ENCODE results near the gene PLXDC1.

Gene PLXDC1

GRCh38 chr17:39062846-39063680 is 88.4 kb downstream of the PLXDC1 start:
- TF ChIP-seq REST (IDR thresholded peaks at IDR 0.05; ENCODE audit: low read depth) (no peak), ZBTB7A (IDR thresholded peaks at IDR 0.05; ENCODE audit: low read depth) (no peak), EP300 (IDR thresholded peaks at IDR 0.05; ENCODE audit: borderline replicate concordance) (no peak), YY1 (IDR thresholded peaks at IDR 0.05; ENCODE audit: low read depth) (no peak), FOXM1 (IDR thresholded peaks at IDR 0.05; ENCODE audit: borderline replicate concordance, low read depth) (no peak), RAD21 (IDR thresholded peaks at IDR 0.05; ENCODE audit: low read depth) (no peak), TEAD4 (IDR thresholded peaks at IDR 0.05) (no peak), NFIC (IDR thresholded peaks at IDR 0.05) (no peak), TAF1 (IDR thresholded peaks at IDR 0.05; ENCODE audit: low read depth) (no peak), TCF12 (IDR thresholded peaks at IDR 0.05; ENCODE audit: low read depth) (no peak), USF1 (IDR thresholded peaks at IDR 0.05) (no peak)

GRCh38 chr17:39058524-39058923 is 92.9 kb downstream of the PLXDC1 start:
- TF ChIP-seq EGR1 (IDR thresholded peaks at IDR 0.05) (no peak), CEBPB (IDR thresholded peaks at IDR 0.05) (no peak), FOXM1 (IDR thresholded peaks at IDR 0.05; ENCODE audit: borderline replicate concordance, low read depth) (no peak), EP300 (IDR thresholded peaks at IDR 0.05; ENCODE audit: borderline replicate concordance) (no peak), NFIC (IDR thresholded peaks at IDR 0.05) (no peak), REST (IDR thresholded peaks at IDR 0.05; ENCODE audit: low read depth) (no peak), YY1 (IDR thresholded peaks at IDR 0.05; ENCODE audit: low read depth) (no peak), TAF1 (IDR thresholded peaks at IDR 0.05; ENCODE audit: low read depth) (no peak), CREB1 (IDR thresholded peaks at IDR 0.05; ENCODE audit: low read depth) (no peak), USF1 (IDR thresholded peaks at IDR 0.05) (no peak), RAD21 (IDR thresholded peaks at IDR 0.05; ENCODE audit: low read depth) (no peak), ZBTB7A (IDR thresholded peaks at IDR 0.05; ENCODE audit: low read depth) (no peak), TEAD4 (IDR thresholded peaks at IDR 0.05) (no peak), TCF12 (IDR thresholded peaks at IDR 0.05; ENCODE audit: low read depth) (no peak)
- TF ChIP-seq, protein P1, sequence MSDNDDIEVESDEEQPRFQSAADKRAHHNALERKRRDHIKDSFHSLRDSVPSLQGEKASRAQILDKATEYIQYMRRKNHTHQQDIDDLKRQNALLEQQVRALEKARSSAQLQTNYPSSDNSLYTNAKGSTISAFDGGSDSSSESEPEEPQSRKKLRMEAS (IDR thresholded peaks at IDR 0.05) = no peak

DNA sequence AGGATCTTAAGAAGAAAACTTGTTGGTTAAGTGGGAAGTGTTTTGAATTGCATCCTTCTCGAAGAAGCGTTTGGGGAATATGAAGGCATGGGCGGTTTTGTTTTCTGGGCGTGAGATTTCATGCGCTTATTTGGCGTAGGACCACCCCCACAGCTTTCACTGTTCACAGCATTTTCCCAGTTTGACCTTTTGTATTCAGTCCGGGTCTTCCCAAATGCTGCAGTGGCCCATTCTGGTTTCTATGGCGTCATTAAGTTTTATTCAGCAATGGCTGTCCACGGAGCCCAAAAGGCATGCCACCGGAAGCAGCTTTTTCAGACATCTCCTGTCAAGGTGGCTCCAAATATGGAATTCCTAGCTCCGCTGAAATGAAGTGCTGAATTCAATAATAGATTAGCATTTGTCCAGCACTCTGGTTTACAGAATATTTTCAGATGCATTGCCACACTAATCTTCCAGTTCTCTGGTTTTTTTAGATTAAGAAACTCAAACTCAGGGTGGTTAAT is 93.7 kb downstream of the PLXDC1 start:
- TF ChIP-seq TEAD4 (IDR thresholded peaks at IDR 0.05) (no peak), EGR1 (IDR thresholded peaks at IDR 0.05) (no peak), TCF12 (IDR thresholded peaks at IDR 0.05; ENCODE audit: low read depth) (no peak), REST (IDR thresholded peaks at IDR 0.05; ENCODE audit: low read depth) (no peak), YY1 (IDR thresholded peaks at IDR 0.05; ENCODE audit: low read depth) (no peak), FOXM1 (IDR thresholded peaks at IDR 0.05; ENCODE audit: borderline replicate concordance, low read depth) (no peak), TAF1 (IDR thresholded peaks at IDR 0.05; ENCODE audit: low read depth) (no peak), EP300 (IDR thresholded peaks at IDR 0.05; ENCODE audit: borderline replicate concordance) (no peak), NFIC (IDR thresholded peaks at IDR 0.05) (no peak), CEBPB (IDR thresholded peaks at IDR 0.05) (no peak), RAD21 (IDR thresholded peaks at IDR 0.05; ENCODE audit: low read depth) (no peak), USF1 (IDR thresholded peaks at IDR 0.05) (no peak), ZBTB7A (IDR thresholded peaks at IDR 0.05; ENCODE audit: low read depth) (no peak), CREB1 (IDR thresholded peaks at IDR 0.05; ENCODE audit: low read depth) (no peak)
- TF ChIP-seq, protein P1 (IDR thresholded peaks at IDR 0.05) = no peak
